H1 (cell line): ENCODE data around the gene FUT2. TPM values are rescaled to one million over a fixed set of nuclear protein-coding genes. Genes with fewer than 3 reads are reported as not detected.

Source experiments
- CEBPB ChIP-seq: IDR thresholded peaks from 2 replicates; pipeline ENCODE4 v1.6.1; 2012; ENCODE audit warnings: low read depth, low read length
- E2F6 ChIP-seq: IDR thresholded peaks from 2 replicates; pipeline ENCODE4 v1.6.1; 2012; ENCODE audit warnings: inconsistent platforms
- SAP30 ChIP-seq: fragments of 300-600 bp; sonication (generic); IDR thresholded peaks from 2 replicates; pipeline ENCODE4 v1.7.1; 2012; ENCODE audit warnings: low read length, moderate library complexity, mild to moderate bottlenecking, inconsistent platforms; ENCODE audit not compliant: insufficient read depth, insufficient replicate concordance
- SRF ChIP-seq: IDR thresholded peaks from 2 replicates; pipeline ENCODE4 v1.6.1; 2011; ENCODE audit warnings: mild to moderate bottlenecking, low read depth, low read length, moderate library complexity
- polyA plus RNA-seq, 7 experiments: library from polyadenylated mRNA; depleted of rRNA in 3 of 7; stranded (reverse) in 5 of 7; unstranded in 2 of 7; fragments of >200 nt in 5 of 7; fragments of 200-250 nt in 2 of 7; gene quantifications; 1 replicate in 5 of 7; 2 replicates in 1 of 7; 4 replicates in 1 of 7; pipeline versions ENCODE4 v1.2.1 to v1.2.3, GENCODE V29; 2011 to 2013; ENCODE audit warnings: missing spikeins in 2 of 7, mixed read lengths in 2 of 7
- total RNA-seq: library from RNA; stranded (reverse); fragmentation: NEBNext Ultra II Directional; extraction: Animal tissue kit (Norgen Biotek cat#: 25700); gene quantifications from 2 replicates; pipeline ENCODE4 v1.2.1, GENCODE V29; 2021

The FUT2 gene
- total and polyA plus RNA-seq, 2 of the 8 experiments (the other 6 are each of a cell fraction or from before 2014, with no cell fraction given): 5.0 to 5.6 TPM

GRCh38 chr19:48670699-48671445 is 24.9 kb upstream of the FUT2 start (continued):
- TF ChIP-seq SRF (no peak), CEBPB (no peak), SAP30 (no peak), E2F6 (no peak)
